PC-9 (cell line): ENCODE data around the gene RPS15.

ENCODE experiments used
- EZH2 ChIP-seq: fragments of 200-600 bp; sonication (generic); IDR thresholded peaks from 2 replicates; pipeline ENCODE4 v1.8.0; 2017; ENCODE audit warnings: antibody characterized with exemption, low read depth
- TF ChIP-seq, protein P1 (sequence below): fragments of 200-600 bp; sonication (generic); conservative IDR thresholded peaks from 2 replicates; pipeline ENCODE4 v1.6.1; 2017; ENCODE audit warnings: mixed run types, antibody characterized with exemption, mild to moderate bottlenecking, moderate library complexity

- TF ChIP-seq, protein P1, sequence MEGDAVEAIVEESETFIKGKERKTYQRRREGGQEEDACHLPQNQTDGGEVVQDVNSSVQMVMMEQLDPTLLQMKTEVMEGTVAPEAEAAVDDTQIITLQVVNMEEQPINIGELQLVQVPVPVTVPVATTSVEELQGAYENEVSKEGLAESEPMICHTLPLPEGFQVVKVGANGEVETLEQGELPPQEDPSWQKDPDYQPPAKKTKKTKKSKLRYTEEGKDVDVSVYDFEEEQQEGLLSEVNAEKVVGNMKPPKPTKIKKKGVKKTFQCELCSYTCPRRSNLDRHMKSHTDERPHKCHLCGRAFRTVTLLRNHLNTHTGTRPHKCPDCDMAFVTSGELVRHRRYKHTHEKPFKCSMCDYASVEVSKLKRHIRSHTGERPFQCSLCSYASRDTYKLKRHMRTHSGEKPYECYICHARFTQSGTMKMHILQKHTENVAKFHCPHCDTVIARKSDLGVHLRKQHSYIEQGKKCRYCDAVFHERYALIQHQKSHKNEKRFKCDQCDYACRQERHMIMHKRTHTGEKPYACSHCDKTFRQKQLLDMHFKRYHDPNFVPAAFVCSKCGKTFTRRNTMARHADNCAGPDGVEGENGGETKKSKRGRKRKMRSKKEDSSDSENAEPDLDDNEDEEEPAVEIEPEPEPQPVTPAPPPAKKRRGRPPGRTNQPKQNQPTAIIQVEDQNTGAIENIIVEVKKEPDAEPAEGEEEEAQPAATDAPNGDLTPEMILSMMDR = no peak
- no peak for TF ChIP-seq EZH2
Measured at GRCh38 chr19:1472231-1473084, 34.3 kb downstream of the RPS15 start.
